Measurements from ENCODE around the gene TRPM8.

GRCh38 chr2:234005126-234005525, 88.0 kb downstream of the TRPM8 start:
- TF ChIP-seq KDM1A (IDR thresholded peaks at IDR 0.05; ENCODE audit: borderline replicate concordance, low read length) (no peak), CTCF (IDR thresholded peaks at IDR 0.05; ENCODE audit: control extremely low read depth in 1 of 3, insufficient read depth in 1 of 3, low read depth in 1 of 3, low read length in 3 of 3) (no peak), POLR2A (IDR thresholded peaks at IDR 0.05; ENCODE audit: control extremely low read depth in 1 of 2, low read depth in 2 of 2, low read length in 2 of 2) (no peak), CREB1 (IDR thresholded peaks at IDR 0.05) (no peak), KDM5A (IDR thresholded peaks at IDR 0.05; ENCODE audit: low read length) (no peak), ATF3 (IDR thresholded peaks at IDR 0.05; ENCODE audit: insufficient read depth, low read depth, low read length) (no peak), JUND (IDR thresholded peaks at IDR 0.05; ENCODE audit: low read length) (no peak), SP1 (IDR thresholded peaks at IDR 0.05; ENCODE audit: low read depth, low read length) (no peak), RFX5 (IDR thresholded peaks at IDR 0.05; ENCODE audit: borderline replicate concordance, low read depth, low read length) (no peak)
